ENCODE results near the gene PEG3. TPM values are rescaled to one million over a fixed set of nuclear protein-coding genes. Genes with fewer than 3 reads are reported as not detected.

The PEG3 gene
- total and polyA plus RNA-seq, 2 of the 13 experiments (the other 11 are each of a cell fraction or from before 2014, with no cell fraction given): 217 to 394 TPM

GRCh38 chr19:56840451-56841192 lies at the start of gene PEG3, which contains the start of gene ZIM2 (continued):
- TF ChIP-seq ZBTB33 (CRISPR knock-in tag; IDR thresholded peaks at IDR 0.05) (no peak), MTF1 (CRISPR knock-in tag; IDR thresholded peaks at IDR 0.05) (no peak), PREB (CRISPR knock-in tag; IDR thresholded peaks at IDR 0.05) (no peak), SETDB1 (CRISPR knock-in tag; IDR thresholded peaks at IDR 0.05; ENCODE audit: borderline replicate concordance) (no peak), ZNF263 (CRISPR knock-in tag; IDR thresholded peaks at IDR 0.05) (no peak), ADNP (CRISPR knock-in tag; IDR thresholded peaks at IDR 0.05) (no peak), ZNF614 (CRISPR knock-in tag; IDR thresholded peaks at IDR 0.05; ENCODE audit: borderline replicate concordance) (no peak), NFIB (CRISPR knock-in tag; IDR thresholded peaks at IDR 0.05; ENCODE audit: borderline replicate concordance) (no peak), BCL6 (CRISPR knock-in tag; IDR thresholded peaks at IDR 0.05) (no peak), FOXP1 (IDR thresholded peaks at IDR 0.05) (no peak), FOXP1 (CRISPR knock-in tag; IDR thresholded peaks at IDR 0.05) (no peak), ZNF331 (CRISPR knock-in tag; IDR thresholded peaks at IDR 0.05) (peak; percentile 25; the same call in 1 of the 2 replicates), ATF6 (CRISPR knock-in tag; conservative IDR thresholded peaks at IDR 0.05) (no peak), ETV5 (CRISPR knock-in tag; IDR thresholded peaks at IDR 0.05; ENCODE audit: borderline replicate concordance) (no peak), NFRKB (IDR thresholded peaks at IDR 0.05) (no peak), CCDC6 (CRISPR knock-in tag; IDR thresholded peaks at IDR 0.05) (no peak), NCOA5 (CRISPR knock-in tag; IDR thresholded peaks at IDR 0.05) (no peak), EEA1 (CRISPR knock-in tag; IDR thresholded peaks at IDR 0.05; ENCODE audit: borderline replicate concordance) (no peak), NONO (IDR thresholded peaks at IDR 0.05) (no peak), NONO (CRISPR knock-in tag; conservative IDR thresholded peaks at IDR 0.05) (0 out of 2 replicates have a peak, but pooled peaks have one; percentile 59), SALL1 (CRISPR knock-in tag; IDR thresholded peaks at IDR 0.05) (peak; percentile 82), EED (CRISPR knock-in tag; IDR thresholded peaks at IDR 0.05) (no peak), SIX1 (CRISPR knock-in tag; IDR thresholded peaks at IDR 0.05; ENCODE audit: borderline replicate concordance) (no peak), ZNF598 (CRISPR knock-in tag; IDR thresholded peaks at IDR 0.05; ENCODE audit: borderline replicate concordance) (no peak), TEAD3 (CRISPR knock-in tag; optimal IDR thresholded peaks at IDR 0.05; ENCODE audit: borderline replicate concordance) (no peak), RNF2 (conservative IDR thresholded peaks at IDR 0.05; ENCODE audit: low read depth) (no peak), GPBP1L1 (CRISPR knock-in tag; IDR thresholded peaks at IDR 0.05) (no peak), ZNF670 (CRISPR knock-in tag; IDR thresholded peaks at IDR 0.05; ENCODE audit: borderline replicate concordance) (no peak)

Data from HepG2 (cell line).